Left lung (tissue), 10 donors: ENCODE measurements around the gene FAM170B. TPM values are rescaled to one million over a fixed set of nuclear protein-coding genes. Genes with fewer than 3 reads are reported as not detected.

ENCODE experiments used
- ATAC-seq: fragments of 200-7000 bp; cut with Tn5 transposase; one replicate; pipeline ENCODE4 v1.9.1; 2020; ENCODE audit warnings: moderate library complexity
- DNase-seq, 4 donors: peaks; one replicate each; pipeline ENCODE4 v3.0.0-alpha.2; 2013 to 2020
- H3K27ac ChIP-seq, 2 donors: fragments of 200-600 bp; sonication (generic) in 1 of 2; one replicate each; pipeline versions ENCODE4 v1.5.0 to v1.8.0; 2020 to 2021
- H3K27me3 ChIP-seq, 2 donors: fragments of 200-600 bp; sonication (generic) in 1 of 2; one replicate each; pipeline versions ENCODE4 v1.5.0 to v1.8.0; 2020 to 2021
- H3K36me3 ChIP-seq, 2 donors: fragments of 200-600 bp; sonication (generic) in 1 of 2; one replicate each; pipeline versions ENCODE4 v1.5.0 to v1.8.0; 2020 to 2021
- H3K4me1 ChIP-seq, 2 donors: fragments of 200-600 bp; one replicate each; pipeline ENCODE4 v1.8.0; 2021
- H3K4me3 ChIP-seq, 2 donors: fragments of 200-600 bp; sonication (generic) in 1 of 2; one replicate each; pipeline versions ENCODE4 v1.5.0 to v1.8.0; 2020 to 2021; ENCODE audit warnings: mild to moderate bottlenecking in 1 of 2
- H3K9me3 ChIP-seq, 2 donors: fragments of 200-600 bp; sonication (generic) in 1 of 2; one replicate each; pipeline versions ENCODE4 v1.5.0 to v1.8.0; 2020 to 2021
- CTCF ChIP-seq, 2 donors: fragments of 200-600 bp; sonication (generic) in 1 of 2; IDR thresholded peaks; one replicate each; pipeline versions ENCODE4 v1.5.0 to v1.8.0; 2021; ENCODE audit warnings: antibody characterized with exemption in 2 of 2
- intact Hi-C, 2 donors: fragments of 100-400 bp; cut with DNase I; formaldehyde crosslinking; loops; one replicate each; pipeline versions ENCODE4 v1.11.2 to v1.14.2; 2022
- polyA plus RNA-seq, 6 donors: library from polyadenylated mRNA; unstranded; fragments of 120-200 nt; gene quantifications; one replicate each; pipeline ENCODE4 v1.2.1, GENCODE V29; 2013; ENCODE audit not compliant: insufficient read length in 6 of 6
- total RNA-seq, 2 donors: library from RNA; stranded (reverse); fragmentation: NEBNext Ultra II Directional; extraction: Animal tissue kit (Norgen Biotek cat#: 25700); gene quantifications; one replicate each; pipeline ENCODE4 v1.2.1, GENCODE V29; 2021
- donor health status: DM: no; HTN: yes; CAD: no.
- donor health status: DM: no; HTN: no; CAD: no.

Gene FAM170B
- total and polyA plus RNA-seq, 8 donors = 0.26 TPM; not detected in 7

DNA sequence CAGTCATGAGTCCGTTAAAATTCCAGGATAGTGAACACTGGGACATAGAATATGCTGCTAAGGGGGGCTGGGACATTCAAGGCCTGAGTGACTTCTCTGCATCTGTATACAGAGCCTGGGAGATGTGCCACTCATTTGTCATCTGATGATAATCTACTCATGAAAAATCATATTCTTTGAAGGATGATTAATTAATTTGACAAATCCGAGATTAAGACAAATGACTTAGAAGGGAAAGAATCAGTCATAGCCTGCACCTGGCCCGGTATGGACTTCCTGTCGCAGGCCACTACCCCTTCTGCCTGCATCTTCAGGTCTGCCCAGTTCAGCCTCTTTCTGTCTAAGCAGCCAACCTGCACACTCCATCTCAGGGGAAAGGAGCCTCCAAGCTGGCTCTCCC, 18.8 kb upstream of the FAM170B start:
- intact Hi-C loops = no loop called here
- peaks cover 0 to 4% of the 10 kb centered on the region in 2 donors for H3K9me3 ChIP-seq
- no peak for ATAC-seq

DNA sequence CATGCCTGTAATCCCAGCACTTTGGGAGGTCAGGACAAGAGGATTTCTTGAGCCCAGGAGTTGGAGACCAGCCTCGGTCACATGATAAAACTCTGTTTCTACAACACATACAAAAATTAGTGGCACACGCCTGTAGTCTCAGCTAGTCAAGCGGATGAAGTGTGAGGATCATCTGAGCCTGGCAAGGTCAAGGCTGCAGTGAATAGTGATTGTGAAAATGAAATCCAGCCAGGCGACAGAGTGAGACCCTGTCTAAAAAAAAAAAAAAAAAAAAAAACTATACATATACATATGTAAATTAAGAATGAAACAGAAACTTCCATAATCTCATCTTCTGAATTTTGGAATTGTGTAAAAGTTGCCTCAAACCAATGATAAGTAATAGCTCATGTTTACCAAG, 18.2 kb upstream of the FAM170B start:
- no peak for TF ChIP-seq CTCF (IDR thresholded peaks at IDR 0.05)
- no peak overlapping the region for H3K4me3 ChIP-seq
- ATAC-seq (no peak), DNase-seq (no peak)
- no peaks in the 10 kb centered on the region for H3K4me1 ChIP-seq
- H3K27ac ChIP-seq = no peak overlapping the region
- no peaks in the 10 kb centered on the region for H3K27me3 ChIP-seq
- intact Hi-C loops = no loop called here
- peaks cover 0 to 4% of the 10 kb centered on the region in 2 donors for H3K36me3 ChIP-seq
- peaks cover 0 to 10% of the 10 kb centered on the region in 2 donors for H3K9me3 ChIP-seq

More for the DNA sequence above, 18.8 kb upstream of the FAM170B start:
- H3K4me3 ChIP-seq = no peak overlapping the region
- H3K27me3 ChIP-seq = no peaks in the 10 kb centered on the region
- DNase-seq = no peak
- peaks cover 0 to 4% of the 10 kb centered on the region in 2 donors for H3K36me3 ChIP-seq
- no peak overlapping the region for H3K27ac ChIP-seq
- TF ChIP-seq CTCF (IDR thresholded peaks at IDR 0.05) = no peak
- H3K4me1 ChIP-seq = no peaks in the 10 kb centered on the region

DNA sequence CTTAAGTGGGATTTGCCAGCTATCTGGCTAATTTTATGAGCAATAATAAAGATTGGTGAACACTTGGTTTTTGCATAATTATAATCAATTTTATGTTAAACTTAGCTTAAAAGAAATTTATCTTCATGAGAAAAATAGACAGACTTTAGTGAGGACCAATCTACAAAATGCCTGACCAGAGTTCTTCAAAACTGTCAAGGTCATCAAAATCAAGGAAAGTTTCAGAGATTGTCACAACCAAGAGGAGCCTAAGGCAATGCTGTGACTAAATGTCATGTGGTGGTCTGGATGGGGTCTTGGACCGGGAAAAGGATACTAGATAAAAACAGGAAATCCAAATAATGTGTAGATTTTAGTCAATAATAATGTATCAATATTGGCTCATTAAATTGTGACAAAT, 17.7 kb upstream of the FAM170B start:
- intact Hi-C loops = no loop called here
- H3K27ac ChIP-seq = no peak overlapping the region
- no peak for DNase-seq
- no peaks in the 10 kb centered on the region for H3K4me1 ChIP-seq
- H3K4me3 ChIP-seq = no peak overlapping the region
- no peak for TF ChIP-seq CTCF (IDR thresholded peaks at IDR 0.05)
- no peaks in the 10 kb centered on the region for H3K27me3 ChIP-seq
- H3K9me3 ChIP-seq = peaks cover 0 to 14% of the 10 kb centered on the region in 2 donors
- ATAC-seq = no peak
- peaks cover 0 to 4% of the 10 kb centered on the region in 2 donors for H3K36me3 ChIP-seq

- H3K27ac ChIP-seq = no peak overlapping the region
- H3K27me3 ChIP-seq = no peaks in the 10 kb centered on the region
- H3K4me1 ChIP-seq = no peaks in the 10 kb centered on the region
- peaks cover 0 to 4% of the 10 kb centered on the region in 2 donors for H3K36me3 ChIP-seq
- DNase-seq (no peak), ATAC-seq (no peak)
- no peak for TF ChIP-seq CTCF (IDR thresholded peaks at IDR 0.05)
- peaks cover 0 to 14% of the 10 kb centered on the region in 2 donors for H3K9me3 ChIP-seq
- no peak overlapping the region for H3K4me3 ChIP-seq
- intact Hi-C loops = no loop called here
Observed at GRCh38 chr10:49151025-49151445, 17.2 kb upstream of the FAM170B start.

DNA sequence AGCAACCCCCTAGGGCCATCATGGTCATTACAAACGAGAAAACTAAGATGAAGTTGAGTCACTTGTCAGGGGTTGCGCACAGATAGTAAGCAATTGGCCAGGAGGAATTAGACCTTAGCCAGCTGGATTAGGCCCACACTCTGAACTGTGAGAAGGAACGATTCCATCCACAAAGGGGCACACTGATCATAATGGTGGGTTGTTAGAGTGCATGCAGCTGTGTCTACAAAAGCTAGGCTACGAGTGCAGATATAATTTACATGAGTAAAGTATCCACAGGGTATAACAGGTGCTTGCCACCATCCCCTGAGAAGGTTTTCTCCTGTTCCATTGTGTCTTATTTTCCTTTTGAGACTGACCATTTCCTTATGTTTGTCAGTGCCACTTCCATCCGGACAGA, 16.6 kb upstream of the FAM170B start:
- intact Hi-C loops = no loop called here
- Histone ChIP-seq H3K36me3 (peaks cover 0 to 1% of the 10 kb centered on the region in 2 donors), H3K9me3 (peaks cover 0 to 14% of the 10 kb centered on the region in 2 donors), H3K27ac (no peak overlapping the region), H3K4me1 (no peaks in the 10 kb centered on the region), H3K27me3 (no peaks in the 10 kb centered on the region), H3K4me3 (no peak overlapping the region)
- ATAC-seq (no peak), DNase-seq (no peak)
- no peak for TF ChIP-seq CTCF (IDR thresholded peaks at IDR 0.05)
